HFFc6 (cell line): ENCODE measurements around the gene GPR137B. TPM values are rescaled to one million over a fixed set of nuclear protein-coding genes. Genes with fewer than 3 reads are reported as not detected.

Source experiments
- DNase-seq: peaks from one replicate; pipeline ENCODE4 v3.0.0-alpha.2; 2018
- H3K27ac Mint-ChIP-seq: 2 replicates; pipeline ENCODE4 v1.8.0; 2020; ENCODE audit warnings: mild to moderate bottlenecking, mixed read lengths
- H3K27me3 Mint-ChIP-seq: 2 replicates; pipeline ENCODE4 v1.8.0; 2021; ENCODE audit warnings: mild to moderate bottlenecking, moderate library complexity, mixed read lengths; ENCODE audit not compliant: insufficient read depth
- H3K36me3 Mint-ChIP-seq: 2 replicates; pipeline ENCODE4 v1.8.0; 2021; ENCODE audit warnings: low read depth, mixed read lengths
- H3K4me1 Mint-ChIP-seq: 2 replicates; pipeline ENCODE4 v1.8.0; 2020; ENCODE audit warnings: low read depth, mixed read lengths
- H3K4me3 Mint-ChIP-seq: 2 replicates; pipeline ENCODE4 v1.8.0; 2020; ENCODE audit warnings: mild to moderate bottlenecking, moderate library complexity, mixed read lengths
- H3K9me3 Mint-ChIP-seq: 2 replicates; pipeline ENCODE4 v1.8.0; 2020; ENCODE audit warnings: mild to moderate bottlenecking, mixed read lengths
- CTCF ChIP-seq: fragments of 200-600 bp; sonication (generic); IDR thresholded peaks from 2 replicates; pipeline ENCODE4 v1.5.0; 2021; ENCODE audit warnings: antibody characterized with exemption, mild to moderate bottlenecking
- total RNA-seq, 6 experiments: library from RNA; stranded (reverse); fragmentation: NEBNext Ultra II Directional; extraction: Animal tissue kit (Norgen Biotek cat#: 25700); gene quantifications; 2 replicates in 1 of 6; 3 replicates in 5 of 6; pipeline ENCODE4 v1.2.3, GENCODE V29; 2021

GPR137B gene
- total RNA-seq, 6 experiments from 2014 or later = 9.7 to 13.8 (median 11.9) TPM

- no peak for TF ChIP-seq CTCF
- H3K27ac Mint-ChIP-seq = no peak overlapping the region
Measured at GRCh38 chr1:236147521-236148469, 5.5 kb downstream of the GPR137B start.

GRCh38 chr1:236148470-236148845, 6.1 kb downstream of the GPR137B start:
- Mint-ChIP-seq H3K36me3 (no peaks in the 10 kb centered on the region), H3K27ac (no peak overlapping the region), H3K4me1 (peaks cover 12% of the 10 kb centered on the region), H3K4me3 (no peak overlapping the region), H3K27me3 (no peaks in the 10 kb centered on the region; the same call in 1 of the 2 replicates), H3K9me3 (no peaks in the 10 kb centered on the region)
- TF ChIP-seq CTCF = no peak
- no peak for DNase-seq

More at GRCh38 chr1:236147521-236148469, 5.5 kb downstream of the GPR137B start:
- Mint-ChIP-seq H3K36me3 (no peaks in the 10 kb centered on the region), H3K27me3 (no peaks in the 10 kb centered on the region; the same call in 1 of the 2 replicates), H3K4me1 (peaks cover 17% of the 10 kb centered on the region), H3K4me3 (no peak overlapping the region), H3K9me3 (no peaks in the 10 kb centered on the region)
- DNase-seq = no peak

- no peak for TF ChIP-seq CTCF
Measured at GRCh38 chr1:236149003-236149595, 6.8 kb downstream of the GPR137B start.

GRCh38 chr1:236149696-236150228, 7.4 kb downstream of the GPR137B start:
- no peak for TF ChIP-seq CTCF
- Mint-ChIP-seq H3K4me3 (no peak overlapping the region), H3K27ac (no peak overlapping the region), H3K27me3 (no peaks in the 10 kb centered on the region), H3K4me1 (peaks cover 1% of the 10 kb centered on the region; the same call in 1 of the 2 replicates), H3K36me3 (no peaks in the 10 kb centered on the region), H3K9me3 (no peaks in the 10 kb centered on the region)
- DNase-seq = no peak

More at GRCh38 chr1:236149003-236149595, 6.8 kb downstream of the GPR137B start:
- Mint-ChIP-seq H3K4me1 (peaks cover 7% of the 10 kb centered on the region; the same call in 1 of the 2 replicates), H3K9me3 (no peaks in the 10 kb centered on the region), H3K36me3 (no peaks in the 10 kb centered on the region), H3K4me3 (no peak overlapping the region), H3K27ac (no peak overlapping the region), H3K27me3 (no peaks in the 10 kb centered on the region)
- no peak for DNase-seq

- H3K27ac Mint-ChIP-seq = no peak overlapping the region
- H3K36me3 Mint-ChIP-seq = no peaks in the 10 kb centered on the region
- H3K27me3 Mint-ChIP-seq = no peaks in the 10 kb centered on the region
- no peaks in the 10 kb centered on the region for H3K4me1 Mint-ChIP-seq
- no peaks in the 10 kb centered on the region for H3K9me3 Mint-ChIP-seq
- no peak for TF ChIP-seq CTCF
- H3K4me3 Mint-ChIP-seq = no peak overlapping the region
- DNase-seq = no peak
Measured at GRCh38 chr1:236150311-236150955, 8.1 kb downstream of the GPR137B start.
